ENCODE data around the gene PCDHGA4.
"Not testable (repeated sequence)": the region's sequence is repeated elsewhere in the genome, so short reads cannot be mapped to it uniquely, and the experiment has no call there.

Gene PCDHGA4

DNA sequence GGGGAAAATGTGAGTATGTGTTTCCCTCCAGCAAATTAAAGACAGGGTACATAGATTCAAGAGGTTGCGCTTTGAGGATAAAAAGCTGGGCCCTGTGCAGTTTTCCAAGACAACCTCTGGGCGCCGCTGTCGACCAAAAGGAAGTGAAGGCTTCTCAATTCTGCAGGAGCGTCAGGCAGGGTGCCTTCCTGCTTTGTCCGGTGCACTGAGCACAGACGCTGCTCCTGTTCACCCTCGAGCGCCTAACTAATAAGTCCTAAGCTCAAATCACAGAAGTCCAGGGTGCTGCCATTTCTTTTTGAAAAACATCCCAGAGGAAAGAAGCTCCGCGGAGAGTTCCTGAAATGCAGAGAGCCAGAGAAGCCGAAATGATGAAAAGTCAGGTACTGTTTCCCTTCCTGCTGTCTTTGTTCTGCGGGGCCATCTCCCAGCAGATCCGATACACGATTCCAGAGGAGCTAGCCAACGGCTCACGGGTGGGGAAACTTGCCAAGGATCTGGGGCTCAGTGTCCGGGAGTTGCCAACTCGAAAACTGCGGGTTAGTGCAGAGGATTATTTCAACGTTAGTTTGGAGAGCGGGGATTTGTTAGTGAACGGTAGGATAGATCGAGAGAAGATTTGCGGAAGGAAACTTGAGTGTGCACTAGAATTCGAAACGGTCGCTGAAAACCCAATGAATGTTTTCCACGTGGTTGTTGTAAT, 4.8 kb upstream of the PCDHGA4 start, which contains the start of gene PCDHGB1:
Gene PCDHGB1 (plus strand): TSS at position 183 of the 703 bp plus-strand sequence. CDS start 162 bp downstream, at position 345.
- peak; percentile 84 for DNase-seq (ENCODE audit: low spot score)

- no peak for DNase-seq (ENCODE audit: low spot score)
Measured at GRCh38 chr5:141351591-141351990, 3.2 kb upstream of the PCDHGA4 start.

DNA sequence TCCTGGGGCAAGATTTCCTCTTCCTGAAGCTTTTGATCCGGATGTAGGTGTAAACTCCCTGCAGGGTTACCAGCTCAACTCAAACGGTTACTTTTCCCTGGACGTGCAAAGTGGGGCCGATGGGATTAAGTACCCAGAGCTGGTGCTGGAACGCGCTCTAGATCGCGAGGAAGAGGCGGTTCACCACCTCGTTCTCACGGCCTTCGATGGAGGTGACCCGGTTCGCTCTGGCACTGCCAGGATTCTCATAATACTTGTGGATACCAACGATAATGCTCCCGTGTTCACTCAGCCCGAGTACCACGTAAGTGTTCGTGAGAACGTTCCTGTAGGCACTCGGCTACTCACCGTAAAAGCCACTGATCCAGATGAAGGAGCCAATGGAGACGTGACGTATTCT, 820 bp downstream of the PCDHGA4 start:
- DNase-seq (ENCODE audit: low spot score): no peak

DNA sequence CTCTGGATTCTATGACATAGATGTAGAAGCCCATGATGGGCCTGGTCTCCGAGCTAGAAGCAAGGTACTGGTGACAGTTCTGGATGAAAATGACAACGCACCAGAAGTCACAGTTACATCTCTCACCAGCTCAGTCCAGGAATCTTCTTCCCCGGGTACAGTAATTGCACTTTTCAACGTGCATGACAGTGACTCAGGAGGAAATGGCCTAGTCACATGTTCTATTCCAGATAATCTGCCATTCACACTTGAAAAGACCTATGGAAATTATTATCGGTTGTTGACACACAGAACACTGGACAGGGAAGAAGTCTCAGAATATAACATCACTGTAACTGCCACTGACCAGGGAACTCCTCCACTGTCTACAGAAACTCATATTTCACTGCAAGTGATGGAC, 1.3 kb downstream of the PCDHGA4 start:
- DNase-seq (ENCODE audit: low spot score): no peak

GRCh38 chr5:141356950-141357349, 2.1 kb downstream of the PCDHGA4 start:
- DNase-seq (ENCODE audit: low spot score): no peak

DNA sequence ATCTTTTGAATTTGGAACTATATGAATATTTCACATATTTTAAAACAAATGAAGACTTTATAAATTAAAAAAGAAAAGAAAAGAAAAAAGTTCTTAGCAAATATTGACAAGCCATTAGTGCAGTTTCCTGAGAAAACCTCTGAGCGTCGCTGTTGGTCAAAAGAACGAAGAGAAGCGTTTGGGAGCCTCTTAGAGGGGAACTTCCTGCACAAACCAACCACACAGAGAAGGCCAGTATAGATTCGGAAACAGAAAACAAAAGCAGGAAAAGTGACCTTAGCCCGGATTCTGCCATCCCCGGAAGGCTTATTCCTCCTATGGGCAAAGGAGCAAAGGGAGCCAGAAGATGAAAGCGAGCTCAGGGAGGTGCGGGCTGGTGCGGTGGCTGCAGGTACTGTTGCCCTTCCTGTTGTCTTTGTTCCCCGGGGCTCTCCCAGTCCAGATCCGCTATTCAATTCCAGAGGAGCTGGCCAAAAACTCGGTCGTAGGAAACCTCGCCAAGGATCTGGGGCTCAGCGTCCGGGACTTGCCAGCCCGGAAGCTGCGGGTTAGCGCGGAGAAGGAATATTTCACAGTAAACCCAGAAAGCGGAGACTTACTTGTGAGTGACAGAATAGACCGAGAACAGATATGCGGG, 5.1 kb downstream of the PCDHGA4 start, which contains the start of gene PCDHGB2:
Gene PCDHGB2 (plus strand): TSS at position 205 of the 637 bp plus-strand sequence. CDS start 142 bp downstream, at position 347.
- peak; percentile 67 for DNase-seq (ENCODE audit: low spot score)

DNA sequence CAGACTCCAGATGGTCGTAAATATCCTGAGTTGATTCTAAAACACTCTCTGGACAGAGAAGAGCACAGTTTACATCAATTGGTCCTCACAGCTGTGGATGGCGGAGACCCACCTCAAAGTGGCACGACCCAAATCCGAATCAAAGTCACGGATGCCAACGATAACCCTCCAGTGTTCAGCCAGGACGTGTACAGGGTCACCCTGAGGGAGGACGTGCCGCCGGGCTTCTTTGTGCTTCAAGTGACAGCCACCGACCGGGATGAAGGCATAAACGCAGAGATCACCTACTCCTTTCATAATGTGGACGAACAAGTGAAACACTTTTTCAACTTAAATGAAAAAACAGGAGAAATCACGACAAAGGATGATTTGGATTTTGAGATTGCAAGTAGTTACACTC, 5.9 kb downstream of the PCDHGA4 start:
- no peak for DNase-seq (ENCODE audit: low spot score)

DNA sequence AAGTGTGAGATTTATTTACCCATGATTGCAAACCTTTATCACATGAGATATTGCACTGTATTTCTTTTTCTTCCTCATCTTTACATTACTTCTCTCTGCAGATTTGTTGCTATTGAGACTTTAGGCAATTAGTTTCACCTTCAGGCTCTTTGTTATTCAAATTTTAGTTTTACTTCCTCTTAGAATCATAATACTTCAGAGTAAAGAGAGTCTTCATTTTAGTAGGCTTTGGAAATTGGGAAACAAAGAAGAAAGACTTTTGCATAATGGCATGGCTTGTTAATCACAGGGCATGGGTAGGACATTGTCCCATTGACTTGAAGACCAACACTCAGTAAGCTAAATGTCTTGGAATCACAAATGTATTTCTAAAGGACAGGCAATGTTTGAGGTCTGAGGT, 7.9 kb downstream of the PCDHGA4 start:
- DNase-seq (ENCODE audit: low spot score): no peak

DNA sequence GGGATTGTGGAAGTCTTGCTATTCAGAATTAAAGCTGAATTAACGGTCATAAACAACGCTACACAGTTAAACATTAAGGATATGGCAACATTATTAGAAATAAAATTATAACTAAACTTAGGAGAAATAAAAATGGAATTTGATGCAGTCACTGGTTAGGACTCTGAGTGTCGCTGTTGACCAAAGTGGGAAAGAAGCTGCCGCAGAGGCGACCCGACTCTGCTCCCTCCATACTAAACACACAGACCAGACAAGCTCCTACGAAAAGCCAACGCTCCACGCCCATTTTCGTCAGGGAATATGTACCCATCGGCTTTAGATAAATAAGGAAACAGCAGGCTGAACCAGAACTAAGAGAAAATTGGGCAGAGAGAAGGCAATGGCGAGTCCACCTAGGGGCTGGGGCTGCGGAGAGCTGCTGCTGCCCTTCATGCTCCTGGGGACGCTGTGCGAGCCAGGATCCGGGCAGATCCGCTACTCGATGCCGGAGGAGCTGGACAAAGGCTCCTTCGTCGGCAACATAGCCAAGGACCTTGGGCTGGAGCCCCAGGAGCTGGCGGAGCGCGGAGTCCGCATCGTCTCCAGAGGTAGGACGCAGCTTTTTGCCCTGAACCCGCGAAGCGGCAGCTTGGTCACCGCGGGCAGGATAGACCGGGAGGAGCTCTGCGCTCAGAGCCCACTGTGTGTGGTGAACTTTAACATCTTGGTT, 9.3 kb downstream of the PCDHGA4 start, which contains the start of gene PCDHGA5:
Gene PCDHGA5 (plus strand): TSS at position 211 of the 709 bp plus-strand sequence. CDS start 169 bp downstream, at position 380.
- DNase-seq (ENCODE audit: low spot score): peak; percentile 44

GRCh38 chr5:141366016-141366896, 11.4 kb downstream of the PCDHGA4 start:
- no peak for DNase-seq (ENCODE audit: low spot score)

- peak; percentile 80 for DNase-seq (ENCODE audit: low spot score)
Measured at GRCh38 chr5:141369994-141370848, 15.4 kb downstream of the PCDHGA4 start, which contains the start of gene PCDHGB3. PCDHGB3 (plus strand) TSS chr5:141370242; CDS start chr5:141370395, 153 bp downstream.

- DNase-seq (ENCODE audit: low spot score): no peak
Measured at GRCh38 chr5:141371572-141372475, 17.0 kb downstream of the PCDHGA4 start.

DNA sequence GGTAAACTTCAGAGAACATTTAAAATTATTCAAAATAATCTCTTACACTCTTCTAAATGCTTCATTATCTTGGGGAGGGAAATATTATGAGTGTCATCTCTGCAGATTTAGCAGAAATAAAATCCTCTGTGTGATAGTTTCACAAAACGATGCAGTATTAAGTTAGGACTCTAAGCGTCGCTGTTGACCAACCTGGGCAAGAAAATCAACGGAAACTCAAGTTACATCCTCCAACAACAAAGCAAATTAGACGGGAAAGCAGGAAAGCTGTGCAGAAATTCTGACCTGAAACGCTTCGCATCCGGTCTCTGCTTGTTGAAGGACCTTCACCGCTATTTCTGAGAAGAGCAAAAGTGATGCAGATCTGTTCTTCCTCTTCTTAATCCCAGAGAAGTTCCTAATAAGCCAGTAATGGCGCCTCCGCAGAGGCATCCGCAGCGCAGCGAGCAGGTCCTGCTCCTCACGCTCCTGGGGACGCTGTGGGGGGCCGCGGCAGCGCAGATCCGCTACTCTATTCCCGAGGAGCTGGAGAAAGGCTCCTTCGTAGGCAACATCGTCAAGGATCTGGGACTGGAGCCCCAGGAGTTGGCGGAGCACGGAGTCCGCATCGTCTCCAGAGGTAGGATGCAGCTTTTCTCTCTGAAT, 19.0 kb downstream of the PCDHGA4 start, which contains the start of gene PCDHGA6:
Gene PCDHGA6 (plus strand): TSS at position 219 of the 645 bp plus-strand sequence. CDS start 193 bp downstream, at position 412.
- peak; percentile 50 for DNase-seq (ENCODE audit: low spot score)

DNA sequence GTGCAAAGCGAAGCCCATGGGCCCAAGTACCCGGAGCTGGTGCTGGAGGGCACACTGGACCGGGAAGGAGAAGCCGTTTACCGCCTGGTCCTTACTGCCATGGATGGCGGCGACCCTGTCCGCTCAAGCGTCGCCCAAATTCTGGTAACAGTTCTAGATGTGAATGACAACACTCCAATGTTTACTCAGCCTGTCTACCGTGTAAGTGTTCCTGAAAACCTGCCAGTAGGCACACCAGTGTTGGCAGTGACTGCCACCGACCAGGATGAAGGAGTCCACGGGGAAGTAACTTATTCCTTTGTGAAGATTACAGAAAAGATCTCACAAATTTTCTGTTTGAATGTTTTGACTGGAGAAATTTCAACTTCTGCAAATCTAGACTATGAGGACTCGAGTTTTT, 19.8 kb downstream of the PCDHGA4 start:
- no peak for DNase-seq (ENCODE audit: low spot score)

DNA sequence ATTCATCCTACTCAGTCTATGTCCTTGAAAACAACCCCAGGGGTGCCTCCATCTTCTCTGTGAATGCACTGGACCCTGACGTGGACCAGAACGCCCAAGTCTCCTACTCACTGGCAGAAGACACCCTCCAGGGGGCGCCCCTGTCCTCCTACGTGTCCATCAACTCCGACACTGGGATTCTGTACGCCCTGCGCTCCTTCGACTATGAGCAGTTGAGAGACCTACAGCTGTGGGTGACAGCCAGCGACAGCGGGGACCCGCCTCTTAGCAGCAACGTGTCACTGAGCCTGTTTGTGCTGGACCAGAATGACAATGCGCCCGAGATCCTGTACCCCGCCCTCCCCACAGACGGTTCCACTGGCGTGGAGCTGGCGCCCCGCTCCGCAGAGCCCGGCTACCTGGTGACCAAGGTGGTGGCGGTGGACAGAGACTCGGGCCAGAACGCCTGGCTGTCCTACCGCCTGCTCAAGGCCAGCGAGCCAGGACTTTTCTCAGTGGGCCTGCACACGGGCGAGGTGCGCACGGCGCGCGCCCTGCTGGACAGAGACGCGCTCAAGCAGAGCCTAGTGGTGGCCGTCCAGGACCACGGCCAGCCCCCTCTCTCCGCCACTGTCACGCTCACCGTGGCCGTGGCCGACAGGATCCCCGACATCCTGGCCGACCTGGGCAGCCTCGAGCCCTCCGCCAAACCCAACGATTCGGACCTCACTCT, 20.8 kb downstream of the PCDHGA4 start:
- not testable (repeated sequence) for DNase-seq (ENCODE audit: low spot score)

- peak; percentile 55 for DNase-seq (ENCODE audit: low spot score)
Measured at GRCh38 chr5:141382469-141383294, 27.9 kb downstream of the PCDHGA4 start, which contains the start of gene PCDHGA7. PCDHGA7 (plus strand) TSS chr5:141382742; CDS start chr5:141382900, 158 bp downstream.

DNA sequence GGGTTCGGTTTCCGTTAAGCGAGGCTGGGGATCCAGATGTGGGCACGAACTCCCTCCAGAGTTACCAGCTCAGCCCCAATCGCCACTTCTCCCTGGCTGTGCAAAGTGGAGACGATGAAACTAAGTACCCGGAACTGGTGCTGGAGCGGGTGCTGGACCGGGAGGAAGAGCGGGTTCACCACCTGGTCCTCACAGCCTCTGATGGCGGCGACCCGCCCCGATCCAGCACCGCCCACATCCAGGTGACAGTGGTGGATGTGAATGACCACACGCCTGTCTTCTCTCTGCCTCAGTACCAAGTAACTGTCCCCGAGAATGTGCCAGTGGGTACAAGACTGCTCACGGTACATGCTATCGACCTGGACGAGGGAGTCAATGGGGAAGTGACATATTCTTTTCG, 28.5 kb downstream of the PCDHGA4 start:
- DNase-seq (ENCODE audit: low spot score): no peak

Data from AG08396 (cell line).